ENCODE results near the gene WTAP. TPM values are rescaled to one million over a fixed set of nuclear protein-coding genes. Genes with fewer than 3 reads are reported as not detected.

WTAP gene
- total and polyA plus RNA-seq, 2 of the 8 experiments (the other 6 are each of a cell fraction or from before 2014, with no cell fraction given): 32.6 to 120 TPM

DNA sequence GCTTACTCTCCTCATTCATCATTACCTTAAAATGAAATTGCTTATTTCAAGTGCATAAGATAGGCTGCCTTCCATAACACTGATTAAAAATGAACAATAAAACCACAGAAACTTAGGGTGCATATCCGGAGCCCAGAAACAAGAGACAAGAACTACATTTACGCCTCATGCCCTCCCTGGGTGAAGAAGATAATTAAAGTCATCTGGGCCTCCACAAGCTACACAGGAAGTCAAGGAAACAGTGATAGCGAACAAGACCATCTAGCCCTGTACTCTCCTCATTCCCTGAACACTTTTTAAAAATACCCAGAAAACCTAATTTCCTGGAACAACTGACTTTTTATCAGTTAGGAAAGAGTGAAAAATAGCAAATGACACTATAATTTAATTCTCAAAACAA lies 40.6 kb upstream of the WTAP start:
- Histone ChIP-seq H3K79me2 (ENCODE audit: control insufficient read depth in 1 of 2, insufficient read depth in 2 of 2, low read length in 2 of 2) (peaks cover 3 to 24% of the 10 kb centered on the region in 2 experiments; a peak in 3 of 4 replicates), H3K27ac (ENCODE audit: low read depth, low read length) (no peak overlapping the region)
- WGBS, 2 experiments (ENCODE audit: extremely low coverage in 1 of 2, insufficient coverage in 1 of 2, insufficient read length in 1 of 2, insufficient replicate concordance in 2 of 2, low coverage in 1 of 2, low lambda C conversion rate in 2 of 2, missing lambda C conversion rate in 1 of 2): 97% methylated on average over 3 of the region's 3 CpGs; no CpG with 5 or more reads in 1 of the 2 experiments

More for the DNA sequence above, 40.6 kb upstream of the WTAP start:
- Histone ChIP-seq H3K23me2 (ENCODE audit: low read depth, low read length) (no peaks in the 10 kb centered on the region), H3K9ac (replicated peaks in 1 of 4; ENCODE audit: extremely low read depth in 1 of 4, low read depth in 3 of 4, low read length in 3 of 4) (no peak overlapping the region), H4K5ac (ENCODE audit: insufficient read length, low read depth, low read length) (no peak overlapping the region), H2AK5ac (ENCODE audit: low read depth, low read length) (no peak overlapping the region), H3K36me3 (ENCODE audit: control insufficient read depth in 2 of 4, insufficient read depth in 4 of 4, low read length in 3 of 4) (peaks cover 0 to 43% (median 15%) of the 10 kb centered on the region in 4 experiments; a peak in 5 of 8 replicates), H2BK15ac (ENCODE audit: low read length) (no peak overlapping the region), H4K20me1 (replicated peaks in 1 of 2; ENCODE audit: control insufficient read depth in 1 of 2, insufficient read depth in 2 of 2, low read length in 2 of 2) (peaks cover 0 to 6% of the 10 kb centered on the region in 2 experiments), H3K4me2 (ENCODE audit: insufficient read depth in 1 of 2, low read depth in 2 of 2, low read length in 2 of 2) (no peak overlapping the region), H2AFZ (ENCODE audit: low read length) (no peak overlapping the region), H3K18ac (ENCODE audit: extremely low read depth, low read length) (no peak overlapping the region), H3K4me1 (replicated peaks in 1 of 4; ENCODE audit: control insufficient read depth in 3 of 4, insufficient read depth in 4 of 4, low read length in 3 of 4) (no peaks in the 10 kb centered on the region; a peak in 1 of 7 replicates), H3K27me3 (replicated peaks in 1 of 4; ENCODE audit: control insufficient read depth in 3 of 4, extremely low read depth in 1 of 4, insufficient read depth in 3 of 4, low read length in 3 of 4) (no peaks in the 10 kb centered on the region), H3K9me3 (ENCODE audit: insufficient read depth in 2 of 2, low read depth in 1 of 2, low read length in 1 of 2) (no peaks in the 10 kb centered on the region), H2BK20ac (ENCODE audit: low read length) (no peak overlapping the region), H3K23ac (ENCODE audit: insufficient read length) (no peak overlapping the region), H4K91ac (replicated peaks; ENCODE audit: insufficient read length, low read length) (no peak overlapping the region), H2BK120ac (replicated peaks; ENCODE audit: low read depth, low read length) (no peak overlapping the region), H3K79me1 (ENCODE audit: low read depth, low read length) (no peaks in the 10 kb centered on the region), H3K14ac (ENCODE audit: insufficient read length) (no peak overlapping the region), H2BK5ac (ENCODE audit: low read depth, low read length) (no peak overlapping the region), H2BK12ac (ENCODE audit: low read depth, low read length) (no peak overlapping the region), H4K8ac (ENCODE audit: extremely low read depth, insufficient read depth, low read length) (no peak overlapping the region), H3K4me3 (ENCODE audit: extremely low read depth in 1 of 4, insufficient read depth in 2 of 4, low read depth in 3 of 4, low read length in 4 of 4) (no peak overlapping the region), H3K4ac (replicated peaks; ENCODE audit: insufficient read length, low read depth, low read length) (no peak overlapping the region), H3K56ac (replicated peaks; ENCODE audit: insufficient read length, low read depth, low read length) (no peak overlapping the region)
- ChIA-PET CTCF (ENCODE audit: partially characterized antibody) (interaction anchor here (1.5 to 1.9 kb wide), 2 partner anchors 8 to 37 kb away, joined by 3 to 5 read pairs; no protein-coding TSS in a partner anchor), POLR2A (ENCODE audit: partially characterized antibody) (interaction anchor here (0.9 kb wide), 1 partner anchor 62 kb away, joined by 3 read pairs; no protein-coding TSS in a partner anchor)
- TF ChIP-seq ZNF274 (IDR thresholded peaks at IDR 0.05; ENCODE audit: borderline replicate concordance, extremely low read depth, low read length) (no peak), RBBP5 (IDR thresholded peaks at IDR 0.05; ENCODE audit: borderline replicate concordance, low read depth, low read length) (no peak), CHD1 (IDR thresholded peaks at IDR 0.05; ENCODE audit: low read depth, low read length) (no peak), SP4 (IDR thresholded peaks at IDR 0.05; ENCODE audit: low read length) (no peak), SP1 (IDR thresholded peaks at IDR 0.05; ENCODE audit: low read depth, low read length) (no peak)
- FAIRE-seq (no peak), DNase-seq (ENCODE audit: low read depth in 1 of 2, low spot score in 2 of 2) (no peak)
